Stimulated activated CD8-positive, alpha-beta memory T cell treated with anti-CD3 and anti-CD28 coated beads, Interleukin-15, amount 100 ng/mL, for 1 hour (primary cell): ENCODE measurements around the gene NCF4.

Experiments
- DNase-seq: peaks from one replicate; pipeline ENCODE4 v3.0.0-alpha.2; 2020; ENCODE audit warnings: low read depth

NCF4 gene

GRCh38 chr22:36860821-36861659 lies at the start of gene NCF4:
TSS of gene NCF4 (plus strand) at chr22:36861006. CDS start at chr22:36861172, 166 bp downstream.
- no peak for DNase-seq

DNA sequence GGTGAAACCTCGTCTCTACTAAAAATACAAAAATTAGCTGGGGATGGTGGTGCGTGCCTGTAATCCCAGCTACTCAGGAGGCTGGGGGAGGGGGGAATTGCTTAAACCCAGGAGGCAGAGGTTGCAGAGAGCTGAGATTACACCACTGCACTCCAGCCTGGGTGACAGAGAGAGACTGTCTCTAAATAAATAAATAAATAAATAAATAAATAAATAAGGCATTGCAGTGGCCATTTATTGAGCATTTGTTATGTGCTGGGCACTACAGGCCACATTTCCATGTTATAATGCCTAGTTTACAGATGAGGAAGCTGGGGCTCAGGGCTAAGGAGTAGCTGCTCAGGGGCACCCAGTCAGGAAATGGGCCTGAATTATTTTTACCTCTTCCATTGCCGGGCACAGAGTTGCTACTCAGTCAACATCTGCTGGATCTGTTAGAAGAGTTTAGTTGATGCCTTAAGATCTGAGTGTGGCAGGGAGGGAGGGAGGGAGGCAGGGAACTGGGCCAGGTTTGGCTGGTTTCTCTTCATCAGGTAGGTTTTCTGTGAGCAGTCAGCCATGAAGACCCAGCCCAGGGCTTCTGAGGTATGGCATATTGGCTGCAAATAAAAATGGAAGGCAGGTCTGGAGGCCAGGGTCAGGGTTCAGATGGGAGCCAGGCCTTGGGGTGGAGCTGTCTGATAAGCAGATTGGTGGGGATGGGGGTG lies 49.6 kb upstream of the NCF4 start:
- no peak for DNase-seq

DNA sequence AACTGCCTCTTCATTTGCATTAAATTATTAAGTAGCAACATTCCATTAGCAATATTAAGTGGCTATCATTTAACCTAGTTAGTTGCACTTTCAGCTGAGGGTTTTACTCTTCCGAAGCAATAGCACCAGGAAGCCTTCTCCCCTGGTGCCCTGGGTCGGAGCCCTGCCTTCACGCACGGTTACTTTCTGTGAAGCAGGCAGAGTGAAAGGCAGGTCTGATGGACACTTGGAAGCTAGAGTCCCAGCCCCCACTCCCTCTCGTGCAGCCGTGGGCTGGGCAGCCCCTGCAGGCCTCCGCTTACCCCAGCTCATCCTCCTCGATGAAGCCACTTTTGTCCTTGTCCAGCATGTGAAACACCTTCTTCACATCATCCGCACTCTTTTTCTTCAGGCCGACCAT lies 46.0 kb upstream of the NCF4 start:
- DNase-seq: no peak

- no peak for DNase-seq
These were observed 45.1 kb upstream of the NCF4 start for GRCh38 chr22:36815558-36816338.

- DNase-seq: no peak
These were observed 44.5 kb upstream of the NCF4 start for GRCh38 chr22:36816339-36816635.

DNA sequence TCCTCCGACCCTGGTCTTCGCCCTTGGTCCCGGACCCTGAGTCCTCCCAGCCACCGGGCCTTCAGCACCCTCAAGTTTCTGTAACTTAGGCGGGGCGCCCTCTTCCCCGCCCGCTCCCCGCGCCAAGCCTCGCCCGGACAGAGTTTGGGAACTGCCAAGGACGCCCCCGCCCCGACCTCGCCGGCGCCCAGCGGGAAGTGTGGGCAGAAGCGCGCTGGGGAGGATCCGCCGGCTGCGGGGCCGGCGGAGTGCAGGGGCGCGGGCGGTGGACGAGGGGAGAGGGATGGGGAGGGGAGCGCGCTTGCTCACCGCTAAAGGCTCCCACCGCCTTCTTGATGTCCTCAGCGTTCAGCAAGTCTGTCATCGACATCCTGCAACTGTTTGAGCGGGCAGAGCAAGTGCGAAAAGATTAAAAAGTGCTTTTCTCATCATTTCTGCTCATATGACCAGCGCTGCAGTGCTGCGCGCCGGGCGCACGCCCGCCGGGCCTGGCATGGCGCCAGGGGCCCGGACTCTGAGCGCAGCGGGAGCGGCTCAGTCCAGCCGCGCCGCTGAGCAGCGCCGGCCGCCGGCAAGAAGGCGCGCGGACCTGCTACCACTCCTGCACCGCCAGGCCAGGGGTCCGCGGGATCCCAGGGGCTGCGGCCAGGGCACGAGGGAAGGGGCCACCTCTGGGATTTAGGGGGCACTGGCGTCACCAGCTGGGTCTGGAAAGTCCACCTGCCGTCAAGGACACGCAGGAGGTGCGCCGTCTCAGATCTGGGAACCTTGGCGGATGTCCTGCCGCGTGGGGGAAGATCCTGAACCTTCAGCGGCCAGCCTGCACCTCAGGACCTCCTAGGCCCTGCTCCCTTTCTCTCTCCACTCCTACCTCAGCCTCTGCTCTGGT lies 43.9 kb upstream of the NCF4 start, which contains the start of gene PVALB:
TSS of gene PVALB (minus strand) at position 400 of the 889 bp plus-strand sequence. CDS start at position 370, 30 bp downstream.
- DNase-seq: no peak

DNA sequence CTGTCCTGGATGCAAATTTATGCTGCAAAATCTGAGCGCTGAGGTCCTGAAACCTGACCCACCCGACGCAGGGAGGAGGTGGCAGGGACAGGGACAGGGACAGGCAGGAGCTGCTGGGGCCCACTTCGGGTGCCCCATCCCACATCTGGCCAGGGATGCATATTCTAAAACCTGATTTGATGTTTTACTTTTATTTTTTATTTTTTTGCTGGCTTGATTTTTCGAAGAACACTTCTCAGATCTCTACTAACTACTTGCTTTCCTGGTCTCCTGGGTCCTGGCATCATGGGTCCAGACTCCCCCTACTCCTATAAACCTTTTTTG lies 43.3 kb upstream of the NCF4 start:
- DNase-seq: no peak

GRCh38 chr22:36818010-36818642 lies 42.7 kb upstream of the NCF4 start:
- DNase-seq: no peak

DNA sequence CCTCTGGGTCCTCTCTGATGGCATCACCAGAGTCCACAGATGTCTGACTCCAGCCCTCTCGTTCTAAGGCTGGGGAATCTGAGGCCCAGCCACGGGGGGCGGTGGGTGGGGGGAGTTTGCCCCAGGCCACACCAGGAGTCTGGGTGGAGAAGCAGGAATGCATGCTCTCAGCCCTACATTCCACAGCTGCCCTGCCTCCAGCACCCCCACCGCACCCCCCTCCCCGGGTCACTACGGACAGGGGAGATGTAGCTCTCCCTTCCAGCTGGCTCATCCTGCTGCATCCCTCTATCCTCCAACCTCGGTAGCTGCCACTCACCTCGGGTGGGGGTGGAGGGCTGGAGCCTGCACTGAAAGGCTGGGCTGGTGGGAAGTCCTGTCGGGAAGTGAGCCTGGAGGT lies 41.7 kb upstream of the NCF4 start:
- DNase-seq: no peak

DNA sequence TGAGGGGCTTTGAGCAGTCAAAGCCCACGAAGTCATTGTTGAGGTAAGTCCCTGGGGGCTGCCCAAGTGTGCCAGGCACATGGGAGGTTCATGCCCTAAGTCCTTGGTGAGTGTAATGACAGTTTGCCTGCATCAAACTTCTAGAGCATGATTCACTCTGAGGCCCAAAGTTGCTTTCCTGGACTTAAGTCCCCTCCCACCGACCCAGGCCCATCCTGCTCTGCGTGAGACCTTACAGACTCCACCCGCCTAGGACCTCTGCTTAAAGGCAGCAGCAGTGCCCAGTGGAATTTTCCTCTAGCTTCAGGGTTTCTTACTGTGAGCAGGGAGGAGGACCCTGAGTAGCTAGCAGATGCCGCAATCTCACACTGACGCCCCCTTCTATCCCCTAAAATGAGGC lies 38.2 kb upstream of the NCF4 start:
- DNase-seq: no peak

DNA sequence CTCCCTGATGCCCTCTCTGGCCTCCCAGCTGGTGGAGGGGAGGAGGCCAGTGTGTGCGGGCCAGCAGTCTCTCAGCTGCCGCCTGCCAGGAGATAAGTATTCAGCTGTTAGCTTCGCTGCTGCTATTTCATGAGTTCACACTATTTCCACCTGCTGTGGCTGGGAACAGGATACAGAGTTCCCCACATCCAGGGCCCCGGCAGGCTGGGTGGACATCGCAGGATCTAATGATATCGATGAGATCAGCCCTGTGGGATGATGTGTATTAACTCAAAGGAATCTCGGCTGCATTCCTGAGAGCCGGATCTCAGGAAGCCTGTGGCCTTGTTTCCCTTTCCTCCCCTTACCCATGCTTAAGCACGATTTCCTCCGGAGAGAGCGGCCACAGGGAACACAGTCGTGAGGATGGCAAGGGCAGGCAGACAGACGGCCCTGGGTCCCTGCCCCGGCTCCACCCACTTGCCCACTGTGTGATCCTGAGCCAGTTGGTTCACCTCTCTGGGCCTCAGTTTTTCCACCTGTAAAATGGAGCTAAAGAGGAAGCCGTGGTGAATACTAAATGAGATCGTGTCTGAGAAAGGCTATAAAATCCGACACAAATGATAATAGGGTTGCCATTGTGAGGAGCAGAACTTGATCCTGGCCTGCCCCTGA lies 37.5 kb upstream of the NCF4 start:
- DNase-seq: no peak

GRCh38 chr22:36824655-36825054 lies 36.2 kb upstream of the NCF4 start:
- no peak for DNase-seq

DNA sequence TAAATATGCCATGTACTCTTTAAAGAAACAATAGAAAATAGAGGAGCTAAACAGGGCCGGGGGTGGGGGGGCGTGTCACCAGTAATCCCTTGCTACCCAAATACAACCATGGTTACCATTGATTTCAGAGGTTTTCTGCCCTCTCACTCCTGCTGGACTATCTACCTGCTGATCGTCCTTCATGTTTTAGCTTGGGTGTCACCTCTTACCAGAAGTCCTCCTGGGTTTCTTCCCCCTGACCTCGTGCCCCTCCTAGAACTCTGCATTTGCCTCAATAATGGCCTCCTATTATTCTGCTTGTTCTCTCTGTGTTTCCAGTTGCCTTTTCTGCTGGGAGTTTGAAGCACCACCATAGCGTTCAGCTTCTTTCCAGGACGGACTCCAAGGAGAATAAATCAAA lies 34.5 kb upstream of the NCF4 start:
- DNase-seq: no peak

DNA sequence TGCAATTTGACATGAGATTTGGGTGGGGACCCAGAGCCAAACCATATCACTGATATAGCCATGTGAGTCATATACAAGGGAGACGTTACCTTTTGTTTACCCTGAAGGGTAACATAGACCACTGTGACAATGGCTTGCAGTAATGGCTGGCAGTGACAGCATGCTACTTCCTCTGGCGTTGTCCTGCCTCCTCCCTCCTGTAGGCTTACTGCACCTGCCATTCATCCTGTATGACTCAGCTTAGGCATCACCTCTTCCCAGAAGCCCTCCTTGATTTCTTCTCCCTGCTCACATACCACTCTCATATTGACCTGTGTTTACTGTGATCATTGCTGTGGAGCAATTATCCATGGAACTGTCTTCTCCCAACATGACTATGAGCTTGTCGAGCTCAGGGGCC lies 32.0 kb upstream of the NCF4 start:
- no peak for DNase-seq

DNA sequence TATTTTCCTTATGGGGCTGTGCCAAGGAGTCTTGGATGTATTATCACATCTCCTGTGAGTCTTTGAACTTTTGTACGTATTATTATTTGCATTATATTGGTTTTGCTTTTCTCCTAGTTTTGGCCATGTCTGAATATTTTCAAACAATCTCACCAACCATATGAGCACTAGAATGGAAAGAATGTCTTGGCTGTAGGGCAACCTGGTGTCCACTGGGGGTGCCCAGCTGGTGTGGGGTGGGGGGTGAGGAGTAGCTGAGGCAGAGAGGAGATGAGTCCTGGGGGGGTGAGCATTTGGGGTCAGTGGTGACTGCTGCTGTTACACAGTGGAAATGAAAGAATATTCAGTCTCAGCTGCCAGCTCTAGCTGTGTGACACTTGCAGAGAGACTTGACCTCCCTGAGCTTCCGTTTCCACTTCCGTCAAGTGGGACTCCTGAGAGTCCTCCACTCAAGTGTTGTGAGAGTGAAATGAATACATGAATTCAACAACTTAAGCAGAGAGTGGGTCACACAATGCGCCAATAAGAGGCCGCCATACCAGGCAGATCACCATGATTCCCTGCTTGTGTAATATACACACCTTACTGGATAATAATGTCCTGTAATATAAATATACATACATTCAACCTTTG lies 31.3 kb upstream of the NCF4 start:
- no peak for DNase-seq

DNA sequence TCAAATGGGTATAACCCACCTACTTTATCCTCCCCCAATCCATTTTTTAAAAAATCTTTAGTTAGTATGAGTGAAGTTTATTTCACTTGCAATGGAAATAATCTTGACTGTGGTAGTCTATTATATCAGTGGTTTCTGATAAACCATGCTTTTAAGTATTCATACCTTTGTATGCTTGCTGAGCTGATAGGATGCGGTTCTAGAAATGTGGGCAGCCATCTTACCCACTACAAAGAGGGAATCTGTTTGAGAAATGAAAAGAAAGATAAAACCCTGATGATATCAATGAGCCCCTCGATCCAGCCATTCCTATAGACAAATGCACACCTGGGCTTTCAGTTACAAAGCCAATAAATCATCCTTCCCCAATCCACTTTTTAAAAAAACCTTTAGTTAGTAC lies 30.2 kb upstream of the NCF4 start:
- no peak for DNase-seq

DNA sequence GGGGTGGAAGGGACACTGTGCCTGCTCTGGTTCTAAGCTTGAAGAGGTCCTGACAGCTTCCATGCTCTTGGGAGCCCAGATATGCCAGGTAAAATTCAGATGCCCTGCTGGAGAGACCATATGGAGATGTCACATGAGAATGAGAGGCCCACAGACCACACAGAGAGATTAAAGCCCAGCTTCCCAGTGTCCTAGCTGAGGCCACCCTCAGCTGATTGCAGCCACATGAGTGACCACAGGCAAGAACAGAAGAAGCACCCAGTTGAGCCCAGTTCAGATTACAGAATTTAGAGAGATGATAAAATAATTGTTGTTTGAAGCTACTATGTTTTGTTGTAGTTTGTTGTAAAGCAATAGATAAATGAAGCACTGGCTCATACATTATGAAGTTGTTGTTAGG lies 29.6 kb upstream of the NCF4 start:
- DNase-seq: no peak

GRCh38 chr22:36831717-36832116 lies 29.1 kb upstream of the NCF4 start:
- DNase-seq: no peak

DNA sequence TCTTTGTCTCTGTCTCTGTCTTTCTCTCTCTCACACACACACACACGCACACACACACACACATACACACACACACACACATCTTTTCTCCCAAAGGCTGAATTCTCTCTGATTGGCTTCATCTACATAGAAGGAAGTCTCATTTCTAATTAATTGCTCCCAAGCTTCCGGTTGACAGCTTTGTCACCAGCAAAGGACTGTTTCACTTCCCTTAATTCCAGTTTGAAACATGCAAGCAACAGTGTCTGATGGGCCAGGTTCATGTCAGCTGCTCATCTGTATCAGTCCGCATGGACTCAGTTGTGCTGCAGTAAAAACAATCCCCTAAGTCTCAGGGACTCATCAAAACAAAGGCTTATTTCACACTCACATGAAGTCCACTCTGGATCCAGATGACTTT lies 27.7 kb upstream of the NCF4 start:
- DNase-seq: no peak

DNA sequence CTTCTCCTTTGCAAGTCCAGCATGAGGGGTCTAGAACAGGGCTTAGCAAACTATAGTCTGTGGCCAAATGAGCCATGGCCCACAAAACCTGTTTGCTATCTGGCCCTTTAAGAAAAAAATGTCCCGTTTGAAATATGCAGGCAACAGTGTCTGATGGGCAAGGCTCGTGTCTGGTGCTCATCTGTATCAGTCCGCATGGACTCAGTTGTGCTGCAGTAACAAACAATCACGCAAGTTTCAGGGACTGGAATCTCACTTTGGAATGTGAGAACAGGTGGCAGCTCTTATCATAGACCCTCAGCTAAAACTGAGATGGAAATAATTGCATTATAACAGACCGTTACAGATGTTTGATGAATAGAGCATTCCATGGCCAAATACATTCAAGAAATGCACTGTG lies 24.9 kb upstream of the NCF4 start:
- DNase-seq: no peak
